ENCODE results near the gene SEC61A1. TPM values are rescaled to one million over a fixed set of nuclear protein-coding genes. Genes with fewer than 3 reads are reported as not detected.

Gene SEC61A1
- total RNA-seq, 1 donor from 2014 or later, result 176 TPM

DNA sequence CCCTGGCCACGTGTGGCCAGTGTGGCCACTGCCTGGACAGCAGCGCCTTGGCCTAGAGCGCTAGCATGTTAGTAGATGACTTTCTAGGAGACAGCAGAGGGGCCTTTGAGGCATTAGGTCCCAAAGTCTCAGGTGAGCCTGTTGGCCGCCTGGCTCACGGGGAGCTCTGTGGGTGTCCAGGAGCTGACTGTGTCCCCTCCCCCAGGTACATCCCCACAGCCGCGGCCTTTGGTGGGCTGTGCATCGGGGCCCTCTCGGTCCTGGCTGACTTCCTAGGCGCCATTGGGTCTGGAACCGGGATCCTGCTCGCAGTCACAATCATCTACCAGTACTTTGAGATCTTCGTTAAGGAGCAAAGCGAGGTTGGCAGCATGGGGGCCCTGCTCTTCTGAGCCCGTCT, 17.0 kb downstream of the SEC61A1 start:
- Mint-ChIP-seq H3K4me3 (ENCODE audit: low read depth) (no peak overlapping the region), H3K9me3 (ENCODE audit: low read depth) (no peaks in the 10 kb centered on the region), H3K27ac (no peak overlapping the region), H3K36me3 (ENCODE audit: insufficient read depth) (peaks cover 25% of the 10 kb centered on the region), H3K4me1 (ENCODE audit: low read depth) (no peaks in the 10 kb centered on the region), H3K27me3 (no peaks in the 10 kb centered on the region)
- no peak for DNase-seq (ENCODE audit: low spot score, unreplicated experiment)
- TF ChIP-seq, protein P1, sequence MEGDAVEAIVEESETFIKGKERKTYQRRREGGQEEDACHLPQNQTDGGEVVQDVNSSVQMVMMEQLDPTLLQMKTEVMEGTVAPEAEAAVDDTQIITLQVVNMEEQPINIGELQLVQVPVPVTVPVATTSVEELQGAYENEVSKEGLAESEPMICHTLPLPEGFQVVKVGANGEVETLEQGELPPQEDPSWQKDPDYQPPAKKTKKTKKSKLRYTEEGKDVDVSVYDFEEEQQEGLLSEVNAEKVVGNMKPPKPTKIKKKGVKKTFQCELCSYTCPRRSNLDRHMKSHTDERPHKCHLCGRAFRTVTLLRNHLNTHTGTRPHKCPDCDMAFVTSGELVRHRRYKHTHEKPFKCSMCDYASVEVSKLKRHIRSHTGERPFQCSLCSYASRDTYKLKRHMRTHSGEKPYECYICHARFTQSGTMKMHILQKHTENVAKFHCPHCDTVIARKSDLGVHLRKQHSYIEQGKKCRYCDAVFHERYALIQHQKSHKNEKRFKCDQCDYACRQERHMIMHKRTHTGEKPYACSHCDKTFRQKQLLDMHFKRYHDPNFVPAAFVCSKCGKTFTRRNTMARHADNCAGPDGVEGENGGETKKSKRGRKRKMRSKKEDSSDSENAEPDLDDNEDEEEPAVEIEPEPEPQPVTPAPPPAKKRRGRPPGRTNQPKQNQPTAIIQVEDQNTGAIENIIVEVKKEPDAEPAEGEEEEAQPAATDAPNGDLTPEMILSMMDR (IDR thresholded peaks at IDR 0.05; ENCODE audit: unreplicated experiment), result no peak

DNA sequence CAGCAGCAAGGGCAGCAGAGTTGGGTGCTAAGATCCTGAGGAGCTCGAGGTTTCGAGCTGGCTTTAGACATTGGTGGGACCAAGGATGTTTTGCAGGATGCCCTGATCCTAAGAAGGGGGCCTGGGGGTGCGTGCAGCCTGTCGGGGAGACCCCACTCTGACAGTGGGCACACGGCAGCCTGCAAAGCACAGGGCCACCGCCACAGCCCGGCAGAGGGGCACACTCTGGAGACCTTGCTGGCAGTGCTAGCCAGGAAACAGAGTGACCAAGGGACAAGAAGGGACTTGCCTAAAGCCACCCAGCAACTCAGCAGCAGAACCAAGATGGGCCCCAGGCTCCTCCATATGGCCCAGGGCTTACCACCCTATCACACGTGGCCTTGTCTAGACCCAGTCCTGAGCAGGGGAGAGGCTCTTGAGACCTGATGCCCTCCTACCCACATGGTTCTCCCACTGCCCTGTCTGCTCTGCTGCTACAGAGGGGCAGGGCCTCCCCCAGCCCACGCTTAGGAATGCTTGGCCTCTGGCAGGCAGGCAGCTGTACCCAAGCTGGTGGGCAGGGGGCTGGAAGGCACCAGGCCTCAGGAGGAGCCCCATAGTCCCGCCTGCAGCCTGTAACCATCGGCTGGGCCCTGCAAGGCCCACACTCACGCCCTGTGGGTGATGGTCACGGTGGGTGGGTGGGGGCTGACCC, 18.8 kb downstream of the SEC61A1 start:
- Mint-ChIP-seq H3K27ac (no peak overlapping the region), H3K4me3 (ENCODE audit: low read depth) (no peak overlapping the region), H3K4me1 (ENCODE audit: low read depth) (peaks cover 5% of the 10 kb centered on the region), H3K9me3 (ENCODE audit: low read depth) (no peaks in the 10 kb centered on the region), H3K27me3 (peaks cover 6% of the 10 kb centered on the region), H3K36me3 (ENCODE audit: insufficient read depth) (peaks cover 15% of the 10 kb centered on the region)
- TF ChIP-seq, protein P1 (IDR thresholded peaks at IDR 0.05; ENCODE audit: unreplicated experiment), result no peak
- no peak for DNase-seq (ENCODE audit: low spot score, unreplicated experiment)

DNA sequence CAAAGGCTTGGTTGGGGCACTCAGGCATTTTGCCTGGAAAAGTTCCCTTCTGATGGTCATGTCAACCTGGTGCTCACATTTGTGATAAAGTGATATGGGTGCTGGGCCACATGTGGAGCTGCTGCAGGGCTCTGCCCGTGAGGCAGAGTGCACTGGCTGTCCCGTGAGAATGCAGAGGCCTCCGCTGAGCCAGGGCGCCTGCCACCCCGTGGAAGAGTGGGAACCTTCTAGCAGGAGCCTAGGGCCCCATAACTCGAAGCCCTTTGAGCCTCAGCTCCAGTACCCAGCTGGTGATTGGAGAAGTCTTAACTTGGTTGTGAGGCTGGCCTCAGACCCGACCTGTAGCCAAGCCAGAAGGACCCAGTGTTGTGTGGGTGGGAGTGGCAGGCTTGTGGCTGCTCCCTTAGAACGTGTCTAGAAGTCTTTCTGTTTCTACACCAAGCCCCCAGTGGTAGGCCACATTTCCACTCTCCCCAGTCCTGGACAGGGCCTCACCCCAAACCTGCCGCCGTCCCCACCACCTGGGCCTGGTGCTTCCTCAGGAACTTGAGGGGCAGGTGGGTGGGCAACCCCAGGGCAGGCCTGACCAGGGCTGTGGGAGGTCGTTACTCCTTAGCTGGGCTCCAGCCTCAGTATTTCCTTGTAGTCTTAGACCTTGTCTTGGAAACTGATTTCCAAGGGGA, 19.7 kb downstream of the SEC61A1 start:
- H3K27me3 Mint-ChIP-seq, result peaks cover 6% of the 10 kb centered on the region
- TF ChIP-seq, protein P1 (IDR thresholded peaks at IDR 0.05; ENCODE audit: unreplicated experiment), result no peak
- H3K4me1 Mint-ChIP-seq (ENCODE audit: low read depth), result peaks cover 5% of the 10 kb centered on the region
- H3K36me3 Mint-ChIP-seq (ENCODE audit: insufficient read depth), result peaks cover 12% of the 10 kb centered on the region
- H3K4me3 Mint-ChIP-seq (ENCODE audit: low read depth), result no peak overlapping the region
- no peaks in the 10 kb centered on the region for H3K9me3 Mint-ChIP-seq (ENCODE audit: low read depth)
- no peak overlapping the region for H3K27ac Mint-ChIP-seq
- no peak for DNase-seq (ENCODE audit: low spot score, unreplicated experiment)

DNA sequence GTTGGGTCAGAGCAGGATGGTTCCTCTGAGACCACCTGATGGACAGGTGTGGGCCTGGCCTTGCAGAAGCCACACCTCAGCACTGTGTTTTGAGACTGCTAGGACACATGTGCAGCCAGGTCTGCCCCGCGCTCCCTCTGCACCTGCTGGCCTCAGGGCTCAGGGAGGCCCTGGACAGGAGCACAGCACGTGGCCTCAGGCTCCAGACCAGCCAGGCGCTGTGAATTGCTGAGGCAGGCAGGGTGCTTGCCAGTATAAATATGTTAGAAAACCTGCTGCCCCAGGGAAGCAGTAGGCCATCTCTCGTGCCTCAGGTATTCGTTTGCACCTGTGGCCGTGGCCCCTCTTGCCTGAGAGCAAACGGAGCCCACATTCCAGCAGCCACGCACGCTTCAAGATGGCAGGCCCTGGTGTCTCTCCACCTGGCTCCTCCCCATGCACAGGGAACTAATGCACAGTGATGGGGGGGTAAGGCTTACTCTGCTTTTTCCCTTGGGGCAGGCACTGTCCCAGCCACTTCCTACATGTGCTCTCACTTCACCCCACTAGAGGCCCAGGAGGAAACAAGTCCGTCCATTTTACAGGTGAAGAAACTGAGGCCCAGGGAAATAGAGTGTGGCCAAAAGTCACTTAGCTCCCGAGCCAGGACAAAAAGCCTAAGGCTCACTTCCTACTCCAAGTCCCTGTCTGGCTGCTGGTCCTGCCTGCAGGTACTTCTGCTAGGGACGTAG, 20.4 kb downstream of the SEC61A1 start:
- Mint-ChIP-seq H3K4me3 (ENCODE audit: low read depth) (no peak overlapping the region), H3K4me1 (ENCODE audit: low read depth) (peaks cover 5% of the 10 kb centered on the region), H3K9me3 (ENCODE audit: low read depth) (no peaks in the 10 kb centered on the region), H3K36me3 (ENCODE audit: insufficient read depth) (peaks cover 8% of the 10 kb centered on the region), H3K27me3 (peaks cover 6% of the 10 kb centered on the region), H3K27ac (no peak overlapping the region)
- TF ChIP-seq, protein P1 (IDR thresholded peaks at IDR 0.05; ENCODE audit: unreplicated experiment), result no peak
- no peak for DNase-seq (ENCODE audit: low spot score, unreplicated experiment)

DNA sequence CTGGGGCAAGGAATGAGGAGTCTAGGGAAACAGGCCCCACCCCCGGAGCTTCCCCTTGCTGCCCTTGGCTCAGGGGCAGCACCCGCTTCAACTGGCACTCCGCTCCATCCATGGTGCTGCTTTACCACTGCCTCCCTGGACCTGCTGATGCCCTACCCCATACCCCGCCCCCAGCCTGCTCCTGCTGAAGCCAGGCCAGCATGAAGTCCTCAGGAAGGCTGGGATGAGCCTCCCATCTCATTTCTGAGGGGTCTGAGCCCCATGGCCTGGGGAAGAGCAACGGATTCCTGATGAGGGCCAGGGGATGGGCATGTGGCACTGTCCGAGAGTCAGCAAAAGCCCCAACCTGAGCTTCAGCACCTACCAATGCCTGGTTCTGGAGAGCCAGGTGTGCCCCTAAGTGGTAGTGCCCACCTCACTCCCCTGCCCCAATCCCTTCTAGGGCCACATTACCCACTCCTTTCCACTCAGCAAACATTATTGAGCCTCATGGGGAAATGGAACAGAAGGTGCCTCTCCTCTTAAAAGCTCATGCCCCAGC, 21.0 kb downstream of the SEC61A1 start:
- DNase-seq (ENCODE audit: low spot score, unreplicated experiment), result no peak
- TF ChIP-seq, protein P1 (IDR thresholded peaks at IDR 0.05; ENCODE audit: unreplicated experiment), result no peak
- H3K9me3 Mint-ChIP-seq (ENCODE audit: low read depth), result no peaks in the 10 kb centered on the region
- H3K4me3 Mint-ChIP-seq (ENCODE audit: low read depth), result no peak overlapping the region
- peaks cover 6% of the 10 kb centered on the region for H3K27me3 Mint-ChIP-seq
- peaks cover 2% of the 10 kb centered on the region for H3K36me3 Mint-ChIP-seq (ENCODE audit: insufficient read depth)
- H3K27ac Mint-ChIP-seq, result no peak overlapping the region
- H3K4me1 Mint-ChIP-seq (ENCODE audit: low read depth), result peaks cover 5% of the 10 kb centered on the region

Data from progenitor cell of endocrine pancreas (in vitro differentiated cells).